NCI-H2196 (cell line): ENCODE measurements around the gene KIAA0040.
A peak's percentile ranks its signal among the peaks of the same experiment; 100 is the strongest.

Source experiments
- DNase-seq: peaks from one replicate; lab custom pipeline; 2025; ENCODE audit not compliant: unreplicated experiment; lab: John Stamatoyannopoulos, UW

The KIAA0040 gene

DNA sequence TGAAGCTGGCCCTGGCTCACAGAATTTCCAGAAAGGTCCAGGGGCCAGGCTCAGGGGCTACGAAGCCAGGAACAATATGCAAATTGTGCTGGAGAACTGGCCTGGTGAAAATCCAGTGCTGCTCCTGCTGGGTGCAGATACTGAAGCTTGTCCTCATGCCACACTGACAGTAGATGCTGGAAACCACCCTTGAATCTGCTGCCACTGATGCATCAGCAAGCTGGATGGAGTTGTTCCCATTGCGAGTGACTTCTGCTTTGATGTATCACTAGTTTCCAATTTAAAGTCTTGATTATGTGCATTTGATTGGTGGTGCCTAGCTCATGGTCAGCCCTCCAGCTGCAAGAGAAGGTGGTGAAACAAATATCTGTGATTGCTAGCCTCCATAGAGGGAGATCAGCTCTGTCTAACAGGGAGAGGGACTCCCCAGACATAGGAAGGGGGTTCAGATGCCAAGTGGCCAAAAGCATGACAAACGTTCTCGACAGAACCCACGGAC lies 11.0 kb upstream of the KIAA0040 start:
- no peak for DNase-seq

DNA sequence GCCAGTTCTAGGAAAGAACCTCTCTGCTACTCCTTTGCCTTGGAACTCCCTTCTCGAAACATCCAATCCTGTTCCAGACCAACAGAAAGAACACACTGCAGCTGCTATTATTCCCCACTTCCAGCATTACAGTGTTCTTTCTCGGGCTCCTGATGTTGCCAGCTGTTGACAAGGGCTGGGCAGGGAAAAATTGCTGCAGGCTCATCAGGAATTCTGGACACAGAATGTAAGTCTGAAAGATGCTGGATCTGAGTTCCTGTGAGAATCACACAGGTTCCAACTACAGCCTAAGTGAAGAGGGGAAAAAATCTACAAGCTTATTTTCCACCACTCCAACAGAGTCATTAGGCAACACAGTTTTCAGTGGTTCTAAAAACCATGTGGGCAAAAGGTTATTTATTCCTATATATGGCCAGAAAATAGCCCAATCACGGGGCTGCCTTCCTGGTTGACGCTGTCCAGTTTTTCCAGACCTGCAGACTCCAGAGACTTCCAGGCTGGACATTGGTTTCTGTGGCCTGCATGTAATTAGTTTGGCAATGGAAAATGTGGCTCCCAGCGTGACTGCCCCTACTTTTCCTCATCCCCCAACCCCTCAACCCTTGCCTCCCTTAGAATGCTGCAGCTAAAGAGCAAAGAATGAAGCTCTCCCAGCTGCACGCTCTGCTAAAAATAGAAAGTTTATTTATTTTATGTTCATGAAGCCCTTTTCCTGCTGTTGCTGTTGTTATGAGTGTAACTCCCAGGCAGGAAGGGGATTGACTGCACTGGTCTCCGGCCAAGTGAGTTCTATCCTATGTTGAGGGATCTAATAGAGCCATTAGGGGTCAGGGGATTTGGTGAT lies 8.3 kb upstream of the KIAA0040 start:
- no peak for DNase-seq

DNA sequence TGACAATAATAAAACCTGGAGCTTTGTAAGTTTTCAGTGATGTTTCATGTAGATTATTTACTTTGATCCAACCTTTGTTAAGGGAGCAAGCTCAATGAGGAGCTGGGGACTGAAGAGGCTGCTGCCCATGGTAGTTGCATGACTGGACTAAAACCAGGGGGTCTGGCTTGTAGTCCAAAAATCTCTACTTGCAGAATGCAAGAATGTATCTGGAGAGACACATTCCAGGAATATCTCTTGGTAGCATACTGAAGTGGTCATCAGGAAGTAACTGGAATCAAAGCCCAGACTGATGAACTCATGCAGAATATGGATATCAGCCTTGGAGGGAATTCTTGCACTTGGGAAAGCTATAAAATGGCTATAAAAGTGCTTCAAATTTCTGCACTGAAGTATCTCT lies 5.8 kb upstream of the KIAA0040 start:
- no peak for DNase-seq

DNA sequence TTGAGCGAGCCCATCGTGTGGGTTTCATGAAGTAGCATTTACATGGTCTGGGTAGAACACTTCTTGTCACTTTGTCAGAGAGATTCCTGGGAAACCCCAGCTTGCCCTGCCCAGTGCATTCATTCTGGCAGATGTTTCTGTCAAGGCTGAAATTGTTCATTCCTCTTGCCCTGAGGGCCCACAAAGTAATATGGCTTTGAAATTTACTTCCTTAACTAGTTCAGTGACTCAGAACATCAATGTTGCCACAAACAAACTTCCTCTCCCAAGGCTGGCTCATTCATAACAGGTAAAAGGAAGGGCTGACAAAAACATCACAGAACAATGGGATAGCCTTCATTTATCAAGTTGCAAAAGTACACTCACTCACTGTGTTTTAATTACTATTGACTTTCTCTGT lies 5.0 kb upstream of the KIAA0040 start:
- no peak for DNase-seq

DNA sequence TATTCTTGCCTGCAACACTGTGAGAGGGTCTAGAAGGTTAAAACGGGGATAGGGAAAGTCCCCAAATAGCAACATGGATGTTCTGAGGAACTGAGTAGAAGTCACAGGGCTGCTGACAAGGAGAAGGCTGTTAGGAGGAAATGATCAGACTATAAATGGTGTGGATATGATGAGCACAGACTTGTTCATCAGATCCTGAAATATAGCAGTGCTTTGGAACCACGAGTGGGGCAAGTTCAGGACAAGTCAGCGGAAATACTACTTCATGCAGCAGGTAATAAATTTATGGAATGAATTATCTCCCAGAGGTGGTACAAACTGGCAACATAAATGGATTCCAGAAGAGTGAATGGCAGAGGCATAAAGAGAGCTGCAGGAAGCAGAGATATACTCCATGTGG lies 3.2 kb upstream of the KIAA0040 start:
- DNase-seq: no peak

DNA sequence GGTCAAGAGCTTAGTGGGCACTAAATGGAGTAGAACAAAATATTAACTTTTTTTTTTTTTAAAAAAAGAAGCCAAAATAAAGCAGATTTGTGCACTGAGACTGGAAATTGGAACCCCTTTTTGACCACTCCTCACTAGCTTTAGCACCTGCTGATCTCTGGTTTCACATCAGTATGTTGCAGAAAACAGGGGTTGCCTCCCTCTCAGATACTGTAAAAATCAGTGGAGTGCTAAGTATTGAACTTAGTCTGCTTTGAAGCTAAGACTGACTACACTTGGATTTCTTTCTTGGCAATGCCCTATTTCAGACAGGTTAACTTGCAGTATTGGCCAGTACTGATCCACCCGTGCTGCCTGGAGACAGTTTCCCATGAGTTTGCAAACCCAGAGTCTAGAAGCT lies 2.7 kb upstream of the KIAA0040 start:
- DNase-seq: no peak

DNA sequence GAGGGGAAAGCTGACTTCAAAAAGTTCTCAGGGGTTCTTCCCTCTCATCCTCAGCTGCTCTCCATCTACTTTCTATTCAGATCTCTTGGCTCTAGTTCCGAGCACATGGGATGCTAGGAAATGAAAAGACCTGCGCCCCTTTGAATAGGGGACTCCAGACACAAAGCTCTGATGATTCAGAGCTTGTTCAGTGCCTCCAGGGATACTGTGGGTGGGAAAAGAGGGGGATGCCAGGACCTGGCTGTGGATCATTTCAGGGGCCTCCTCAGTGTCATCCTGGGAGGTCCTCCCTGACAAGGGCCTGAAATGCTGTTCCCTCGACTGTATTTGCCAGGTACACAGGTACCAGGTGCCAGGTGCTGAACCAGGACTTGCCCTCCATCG lies 943 bp upstream of the KIAA0040 start:
- DNase-seq: no peak

DNA sequence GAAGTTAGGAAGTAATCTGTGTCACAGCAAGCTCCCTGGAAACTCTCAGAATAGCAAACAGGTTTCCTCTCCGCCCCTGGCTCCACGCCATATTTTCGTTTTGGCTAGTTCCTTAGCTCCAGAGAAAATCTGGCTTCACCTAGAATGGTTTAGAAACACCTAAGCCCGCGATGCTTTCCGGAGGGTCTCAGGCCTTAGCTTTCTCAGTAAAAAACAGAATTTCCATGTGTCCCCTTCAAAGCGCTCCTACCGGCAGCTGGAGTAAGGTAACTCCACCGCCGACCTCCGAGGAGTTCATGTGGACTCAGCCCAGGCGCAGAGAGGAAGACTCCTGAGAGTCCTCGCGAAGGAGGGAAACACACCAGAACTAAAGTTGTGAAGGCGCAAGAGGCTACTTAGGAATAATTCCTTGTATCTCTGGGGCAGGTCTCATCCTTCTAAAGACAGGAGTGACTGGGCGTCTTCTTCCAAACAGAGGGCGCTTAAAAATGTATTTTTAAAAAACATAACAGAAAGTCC lies 406 bp downstream of the KIAA0040 start:
- DNase-seq: peak; percentile 34

DNA sequence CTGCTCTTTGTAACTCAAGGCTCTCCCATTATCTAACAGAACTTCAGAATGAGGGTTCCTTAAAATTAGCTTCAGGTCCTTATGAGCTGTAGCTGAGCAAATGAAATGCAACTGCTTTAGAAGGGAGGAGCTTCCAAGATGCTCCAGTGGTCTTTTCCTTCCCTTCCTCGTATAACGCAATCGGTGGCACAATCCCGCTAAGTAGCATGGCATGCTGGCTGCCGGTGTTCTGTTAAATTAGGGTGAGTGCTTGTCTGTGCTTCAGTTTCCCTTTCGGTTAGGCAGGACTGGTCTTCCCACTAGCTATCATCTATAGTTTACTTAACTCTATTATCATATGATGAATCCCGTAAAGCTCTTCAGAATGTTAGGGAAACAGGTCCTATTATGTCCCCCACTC lies 917 bp downstream of the KIAA0040 start:
- no peak for DNase-seq

DNA sequence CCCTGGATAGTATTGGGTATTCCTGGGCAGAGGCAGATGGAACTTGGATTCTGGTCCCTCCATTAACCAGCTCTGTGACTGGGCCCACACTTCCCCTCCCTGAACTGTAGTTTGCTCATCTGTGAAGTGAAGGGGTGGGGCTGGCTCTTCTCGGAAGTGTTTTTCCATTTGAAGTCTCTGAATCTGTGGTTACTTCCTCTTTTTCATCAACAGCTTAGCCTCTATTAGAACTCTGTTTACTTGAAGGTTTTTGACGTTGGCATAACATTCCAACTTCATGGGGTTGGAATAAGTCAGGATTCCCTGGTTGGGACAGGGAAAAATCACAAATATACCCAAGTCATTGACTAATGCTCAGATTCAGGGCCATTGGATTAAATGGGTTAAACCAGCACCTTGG lies 3.6 kb downstream of the KIAA0040 start:
- no peak for DNase-seq

DNA sequence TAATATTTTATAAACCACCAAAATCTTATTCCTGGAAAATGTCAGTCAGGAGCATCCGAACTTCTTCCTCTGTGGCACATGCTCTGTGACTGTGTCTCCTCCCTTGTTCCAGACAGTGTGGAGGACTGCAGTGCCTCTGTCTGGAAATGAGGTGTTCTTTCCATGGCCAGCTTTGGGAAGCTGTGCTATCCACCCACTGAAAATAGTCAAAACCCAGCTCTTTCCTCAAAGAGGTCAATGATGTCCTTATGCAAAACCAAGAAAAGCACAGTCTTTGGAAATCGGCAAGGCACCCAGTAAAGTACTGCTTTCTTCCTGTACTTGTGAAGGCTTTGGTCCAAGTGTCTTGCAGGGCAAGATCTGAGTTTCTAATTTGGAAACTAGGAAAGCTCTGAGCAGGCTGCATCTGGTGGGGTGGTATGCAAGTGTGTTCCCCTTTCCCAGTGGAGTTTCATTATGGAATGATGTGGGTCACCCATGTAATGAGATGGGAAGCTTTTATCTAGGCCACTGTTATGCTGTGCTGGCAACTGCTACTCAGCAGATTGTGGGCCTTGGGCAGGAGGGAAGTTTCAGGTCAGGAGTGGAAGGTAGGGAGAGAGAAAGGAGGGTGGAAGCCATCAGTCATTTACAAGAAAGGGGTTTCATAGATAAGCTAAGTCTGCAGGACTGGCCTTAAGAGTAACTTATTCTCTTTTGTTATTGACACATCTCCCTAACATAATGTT lies 6.0 kb downstream of the KIAA0040 start:
- DNase-seq: no peak

DNA sequence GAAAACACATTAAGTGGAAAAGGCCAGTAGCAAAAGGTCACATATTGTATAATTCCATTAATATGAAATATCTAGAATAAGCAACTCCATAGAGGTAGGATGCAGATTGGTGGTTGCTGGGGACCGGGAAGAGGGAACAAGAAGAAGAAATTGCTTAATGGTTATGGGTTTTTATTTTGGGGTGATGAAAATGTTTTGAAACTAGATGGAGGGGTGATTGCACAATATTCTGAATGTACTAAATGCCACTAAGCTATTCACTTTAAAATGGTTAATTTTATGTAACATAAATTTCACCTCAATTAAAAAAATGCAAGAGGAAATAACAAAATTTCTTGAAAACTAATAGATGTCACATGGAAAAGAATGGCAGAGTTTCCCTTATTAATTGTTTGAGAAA lies 6.7 kb downstream of the KIAA0040 start:
- no peak for DNase-seq

DNA sequence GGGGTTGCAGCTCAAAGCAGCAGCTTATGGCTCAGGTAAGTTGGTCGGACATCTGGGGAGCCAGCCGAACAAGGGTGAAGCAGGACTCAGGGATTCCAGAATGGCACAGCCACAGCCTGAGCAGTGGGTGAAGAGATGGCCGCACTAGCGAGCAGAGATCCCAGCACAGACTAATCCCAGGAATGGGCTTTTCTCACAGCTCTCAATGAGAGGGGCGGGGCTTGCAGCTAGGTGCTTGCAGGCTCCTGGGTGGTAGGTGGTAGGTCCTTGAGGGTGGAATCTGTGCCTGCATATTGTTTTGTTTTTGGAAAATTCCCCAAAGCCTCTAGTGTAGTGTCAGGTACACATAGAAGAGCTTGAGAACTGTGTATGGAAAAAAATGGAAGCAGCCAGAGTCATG lies 9.0 kb downstream of the KIAA0040 start:
- DNase-seq: no peak

DNA sequence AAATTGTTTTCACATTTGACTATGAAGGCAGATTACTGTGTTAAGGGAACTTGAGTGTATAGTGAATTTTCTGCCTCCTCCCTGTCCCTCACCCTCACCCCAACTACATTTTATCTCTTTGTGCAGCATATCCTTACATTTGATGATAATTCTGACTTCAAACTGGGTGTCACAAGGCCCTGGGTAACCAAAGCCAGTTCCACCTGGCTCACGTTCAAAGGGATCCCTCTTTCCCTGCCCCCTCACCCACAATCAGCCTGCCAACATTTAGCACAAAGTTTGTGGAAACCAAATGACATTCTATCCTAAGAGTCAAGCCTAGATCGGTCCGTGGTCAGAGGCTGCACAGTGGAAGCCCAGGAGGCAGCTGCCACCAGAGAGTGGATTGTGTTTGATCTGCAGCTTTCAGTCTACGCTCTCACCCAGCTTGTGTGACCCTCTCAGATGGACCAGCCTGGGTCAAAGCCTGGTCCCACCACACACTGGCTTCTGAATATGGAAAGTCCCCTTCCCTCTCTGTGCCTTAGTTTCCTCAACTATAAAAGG lies 10.3 kb downstream of the KIAA0040 start:
- no peak for DNase-seq

DNA sequence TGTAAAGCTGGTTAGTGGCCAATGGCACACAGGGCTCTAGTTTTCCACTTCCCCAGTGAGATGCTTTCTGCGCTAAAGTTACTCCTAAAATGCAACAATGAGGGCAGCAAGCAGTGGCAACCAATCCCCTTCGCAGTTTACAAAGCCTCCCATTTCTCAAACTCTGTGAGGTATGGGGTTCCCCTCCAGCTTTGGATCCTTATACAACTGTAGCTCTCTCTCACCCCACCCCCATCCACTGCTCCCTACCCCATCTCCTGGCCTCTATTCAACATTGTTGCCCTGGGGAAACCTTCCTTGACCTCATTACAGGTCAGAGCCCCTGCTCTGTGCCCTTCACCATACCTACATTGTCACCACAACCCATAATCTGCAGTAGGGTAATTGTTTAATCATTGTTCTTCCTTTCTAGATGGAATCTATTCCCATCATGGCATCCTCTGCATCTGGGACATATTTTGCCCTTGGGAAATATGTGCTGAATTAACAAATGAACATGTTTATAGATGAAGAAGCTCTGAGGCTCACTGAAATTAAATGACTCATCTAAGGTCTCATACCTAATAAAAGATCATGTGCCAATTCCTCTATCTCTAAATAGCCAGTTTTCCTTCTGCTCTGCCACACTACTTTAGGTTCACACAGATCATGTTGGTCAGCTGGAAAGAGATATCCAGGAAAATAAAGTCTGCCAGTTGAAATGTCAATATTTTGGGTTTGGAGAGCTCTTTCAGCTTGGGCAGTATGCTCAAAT lies 12.6 kb downstream of the KIAA0040 start:
- DNase-seq: no peak

DNA sequence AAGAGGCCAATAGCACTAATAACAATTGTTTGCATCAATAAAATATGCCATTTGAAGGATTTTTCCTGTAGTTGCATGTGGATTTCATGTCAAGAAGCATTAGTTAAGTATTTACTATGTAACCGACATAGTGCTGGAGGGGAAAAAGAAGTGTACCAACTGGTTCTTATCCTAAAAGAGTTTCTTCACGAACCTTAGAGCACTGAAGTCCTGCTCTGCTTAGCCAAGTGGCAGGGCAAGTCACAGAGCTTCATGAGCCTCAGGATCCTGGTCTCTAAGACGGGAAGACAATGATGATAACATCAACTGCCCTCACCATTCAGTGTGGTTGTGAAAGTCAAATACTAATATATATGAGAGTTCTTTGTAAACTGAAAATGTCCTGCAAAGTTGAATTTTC lies 14.1 kb downstream of the KIAA0040 start:
- no peak for DNase-seq

DNA sequence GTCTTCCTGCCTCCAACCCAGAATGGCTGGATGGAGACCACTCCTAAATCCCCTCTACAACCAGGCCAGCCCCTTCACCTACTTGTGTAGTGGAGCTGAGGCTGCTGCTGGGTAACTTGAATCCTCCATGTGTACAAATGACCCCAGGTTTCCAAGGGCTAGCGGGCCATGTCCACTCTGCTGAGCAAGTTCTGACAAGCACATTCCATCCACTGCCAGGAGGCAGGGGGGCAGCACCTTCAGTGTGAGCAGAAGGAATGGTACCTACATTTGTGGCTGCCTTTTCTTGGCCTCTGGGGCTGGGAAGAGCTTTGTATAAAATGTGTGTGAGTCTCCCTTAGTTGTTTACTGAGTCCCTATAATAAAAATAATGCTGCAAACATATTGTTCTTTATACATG lies 14.5 kb downstream of the KIAA0040 start:
- DNase-seq: no peak

DNA sequence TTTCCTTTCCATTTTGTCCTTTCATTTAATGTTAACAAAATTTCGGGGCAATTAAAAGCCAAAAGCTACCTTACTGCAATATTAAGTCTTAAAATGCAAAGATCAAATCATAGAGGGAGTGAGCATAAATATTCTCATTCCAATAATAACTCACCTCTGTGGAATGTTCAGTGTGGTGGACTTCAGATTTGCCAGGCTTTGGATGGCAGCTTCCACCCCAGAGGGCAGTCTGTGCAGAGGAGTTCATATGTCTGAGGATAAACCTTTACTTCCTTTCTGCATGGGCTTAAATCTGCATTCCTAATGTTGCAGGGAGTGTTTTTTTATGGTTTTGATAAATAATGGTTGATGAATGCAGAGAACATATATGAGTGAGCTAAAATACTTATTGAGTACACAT lies 16.3 kb downstream of the KIAA0040 start:
- DNase-seq: no peak

DNA sequence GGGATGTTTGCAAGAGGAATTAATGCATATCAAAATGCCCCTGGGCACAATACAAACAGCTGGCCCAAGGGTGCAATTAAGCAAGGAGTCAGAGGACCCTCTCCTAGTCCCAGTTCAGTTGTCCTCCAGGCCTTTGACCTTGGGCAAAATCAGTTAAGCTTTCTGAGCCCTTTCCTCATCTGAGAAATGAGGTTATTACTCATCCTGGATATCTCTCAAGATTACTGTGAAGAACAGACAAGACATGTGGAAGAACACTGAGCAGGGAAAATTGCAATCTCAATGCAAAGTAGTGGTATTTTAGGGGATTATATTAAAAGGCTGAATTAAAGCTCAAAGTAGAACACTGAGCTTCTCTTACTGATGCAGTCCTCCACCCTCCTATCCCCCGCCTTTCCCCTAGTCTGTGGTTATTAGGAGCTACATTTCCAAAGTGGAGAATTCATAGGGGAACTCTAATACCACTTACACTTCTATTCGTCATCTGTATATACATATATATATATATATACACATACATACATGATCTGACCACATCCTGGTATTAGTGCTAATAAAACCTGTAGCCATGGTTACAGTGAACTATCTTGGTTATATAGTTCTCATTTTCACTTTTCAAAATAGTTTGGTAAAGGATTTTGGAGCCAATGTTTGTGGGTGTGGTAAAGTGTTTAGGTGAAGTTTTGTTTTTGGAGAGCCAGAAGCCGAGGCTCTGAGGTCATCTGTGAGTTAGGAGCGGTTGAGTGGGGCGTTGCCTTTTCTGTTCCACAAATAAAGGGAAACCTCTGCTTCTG lies 18.1 kb downstream of the KIAA0040 start:
- DNase-seq: no peak

DNA sequence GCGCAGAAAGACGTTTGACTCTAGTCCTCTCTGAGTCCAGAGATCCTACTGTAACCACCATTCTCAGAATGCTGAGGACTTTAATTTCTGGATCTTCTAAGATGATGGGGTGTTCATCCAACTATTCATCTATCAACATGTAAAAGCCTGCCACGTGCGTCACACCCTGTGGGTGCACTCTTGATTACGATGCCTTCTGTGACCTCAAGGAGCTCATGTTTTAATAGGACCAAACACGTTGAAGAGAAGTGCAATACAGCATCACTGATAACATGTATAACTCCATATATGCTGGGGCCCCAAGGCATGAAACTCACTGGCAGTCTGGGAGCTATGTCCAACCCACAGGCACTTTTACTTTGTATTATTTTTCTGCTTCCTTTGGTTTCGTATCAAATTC lies 19.0 kb downstream of the KIAA0040 start:
- no peak for DNase-seq
